ENCODE results near the gene PCNT.
A peak's percentile ranks its signal among the peaks of the same experiment; 100 is the strongest.

The PCNT gene

DNA sequence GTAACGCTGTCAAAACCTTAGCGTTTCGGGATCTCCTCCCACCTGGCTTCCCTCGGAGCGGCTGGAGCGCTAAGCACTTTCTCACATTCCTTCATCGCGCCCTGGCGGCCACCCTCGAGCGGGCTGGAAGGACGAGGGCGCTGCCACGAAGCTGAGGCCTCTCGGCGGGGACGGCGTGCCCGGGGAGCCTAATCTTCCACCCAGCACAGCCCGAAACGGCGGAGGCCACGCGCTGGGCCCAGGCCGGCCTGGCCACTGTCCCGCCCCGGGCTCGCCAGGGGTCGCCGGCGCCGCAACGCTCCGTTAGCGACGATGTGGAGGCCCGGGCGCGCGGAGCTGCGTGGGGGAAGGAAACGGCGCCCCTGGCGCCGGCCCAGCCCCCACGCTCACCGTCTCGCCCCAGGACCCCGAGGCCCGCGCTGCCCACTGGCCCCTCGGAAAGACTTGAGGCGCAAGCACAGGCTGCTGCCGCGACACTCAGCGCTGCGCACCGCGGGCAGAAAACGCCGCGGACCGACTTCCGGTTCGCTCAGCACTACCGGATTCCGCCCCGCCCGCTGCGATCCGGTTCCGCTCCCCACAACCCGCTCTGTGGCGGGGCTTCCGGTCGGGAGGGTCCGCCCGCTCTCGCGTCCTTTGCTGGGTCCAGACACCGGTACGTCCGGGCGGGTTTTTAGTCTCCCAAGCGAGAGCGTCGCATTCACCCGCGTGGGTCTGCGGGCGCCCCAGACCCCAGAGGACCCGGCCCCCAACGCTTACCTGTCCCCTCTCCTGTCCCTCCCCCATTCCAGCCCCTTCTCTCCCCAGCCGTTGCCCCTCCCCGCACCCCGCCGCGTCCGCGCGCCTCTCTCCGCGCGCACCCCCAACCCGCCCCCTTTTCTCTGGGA lies 38.0 kb upstream of the PCNT start, which contains the start of gene YBEY (continued):
- TF ChIP-seq, protein P1, sequence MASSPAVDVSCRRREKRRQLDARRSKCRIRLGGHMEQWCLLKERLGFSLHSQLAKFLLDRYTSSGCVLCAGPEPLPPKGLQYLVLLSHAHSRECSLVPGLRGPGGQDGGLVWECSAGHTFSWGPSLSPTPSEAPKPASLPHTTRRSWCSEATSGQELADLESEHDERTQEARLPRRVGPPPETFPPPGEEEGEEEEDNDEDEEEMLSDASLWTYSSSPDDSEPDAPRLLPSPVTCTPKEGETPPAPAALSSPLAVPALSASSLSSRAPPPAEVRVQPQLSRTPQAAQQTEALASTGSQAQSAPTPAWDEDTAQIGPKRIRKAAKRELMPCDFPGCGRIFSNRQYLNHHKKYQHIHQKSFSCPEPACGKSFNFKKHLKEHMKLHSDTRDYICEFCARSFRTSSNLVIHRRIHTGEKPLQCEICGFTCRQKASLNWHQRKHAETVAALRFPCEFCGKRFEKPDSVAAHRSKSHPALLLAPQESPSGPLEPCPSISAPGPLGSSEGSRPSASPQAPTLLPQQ (tag by site-specific recombination; IDR thresholded peaks at IDR 0.05) = peak; percentile 82
- TF ChIP-seq TRIM28 (IDR thresholded peaks at IDR 0.05; ENCODE audit: borderline replicate concordance, low read length) = 0 out of 2 replicates have a peak, but pooled peaks have one; percentile 45
- TF ChIP-seq ZEB2 (tag by site-specific recombination; IDR thresholded peaks at IDR 0.05) = peak; percentile 100
- TF ChIP-seq ZNF391 (tag by site-specific recombination; IDR thresholded peaks at IDR 0.05; ENCODE audit: borderline replicate concordance, low read depth) = peak; percentile 75; the same call in 1 of the 2 replicates
- no peak for TF ChIP-seq ZNF658 (tag by site-specific recombination; IDR thresholded peaks at IDR 0.05)
- TF ChIP-seq ZNF341 (tag by site-specific recombination; IDR thresholded peaks at IDR 0.05; ENCODE audit: low read depth) = peak; percentile 70
- no peak for TF ChIP-seq ZNF596 (tag by site-specific recombination; IDR thresholded peaks at IDR 0.05)
- TF ChIP-seq KLF16 (tag by site-specific recombination; IDR thresholded peaks at IDR 0.05) = peak; percentile 98
- no peak for TF ChIP-seq ZNF311 (tag by site-specific recombination; IDR thresholded peaks at IDR 0.05; ENCODE audit: borderline replicate concordance)
- peak; percentile 92; the same call in 1 of the 2 replicates for TF ChIP-seq ZNF610 (tag by site-specific recombination; IDR thresholded peaks at IDR 0.05; ENCODE audit: borderline replicate concordance)
- no peak for TF ChIP-seq ZNF140 (tag by site-specific recombination; IDR thresholded peaks at IDR 0.05)
- TF ChIP-seq ZNF324 (tag by site-specific recombination; IDR thresholded peaks at IDR 0.05) = peak; percentile 94
- TF ChIP-seq BCL11B (tag by site-specific recombination; IDR thresholded peaks at IDR 0.05; ENCODE audit: low read depth) = peak; percentile 71; the same call in 1 of the 2 replicates
- TF ChIP-seq, protein P2, sequence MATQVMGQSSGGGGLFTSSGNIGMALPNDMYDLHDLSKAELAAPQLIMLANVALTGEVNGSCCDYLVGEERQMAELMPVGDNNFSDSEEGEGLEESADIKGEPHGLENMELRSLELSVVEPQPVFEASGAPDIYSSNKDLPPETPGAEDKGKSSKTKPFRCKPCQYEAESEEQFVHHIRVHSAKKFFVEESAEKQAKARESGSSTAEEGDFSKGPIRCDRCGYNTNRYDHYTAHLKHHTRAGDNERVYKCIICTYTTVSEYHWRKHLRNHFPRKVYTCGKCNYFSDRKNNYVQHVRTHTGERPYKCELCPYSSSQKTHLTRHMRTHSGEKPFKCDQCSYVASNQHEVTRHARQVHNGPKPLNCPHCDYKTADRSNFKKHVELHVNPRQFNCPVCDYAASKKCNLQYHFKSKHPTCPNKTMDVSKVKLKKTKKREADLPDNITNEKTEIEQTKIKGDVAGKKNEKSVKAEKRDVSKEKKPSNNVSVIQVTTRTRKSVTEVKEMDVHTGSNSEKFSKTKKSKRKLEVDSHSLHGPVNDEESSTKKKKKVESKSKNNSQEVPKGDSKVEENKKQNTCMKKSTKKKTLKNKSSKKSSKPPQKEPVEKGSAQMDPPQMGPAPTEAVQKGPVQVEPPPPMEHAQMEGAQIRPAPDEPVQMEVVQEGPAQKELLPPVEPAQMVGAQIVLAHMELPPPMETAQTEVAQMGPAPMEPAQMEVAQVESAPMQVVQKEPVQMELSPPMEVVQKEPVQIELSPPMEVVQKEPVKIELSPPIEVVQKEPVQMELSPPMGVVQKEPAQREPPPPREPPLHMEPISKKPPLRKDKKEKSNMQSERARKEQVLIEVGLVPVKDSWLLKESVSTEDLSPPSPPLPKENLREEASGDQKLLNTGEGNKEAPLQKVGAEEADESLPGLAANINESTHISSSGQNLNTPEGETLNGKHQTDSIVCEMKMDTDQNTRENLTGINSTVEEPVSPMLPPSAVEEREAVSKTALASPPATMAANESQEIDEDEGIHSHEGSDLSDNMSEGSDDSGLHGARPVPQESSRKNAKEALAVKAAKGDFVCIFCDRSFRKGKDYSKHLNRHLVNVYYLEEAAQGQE (tag by site-specific recombination; IDR thresholded peaks at IDR 0.05) = peak; percentile 74
- TF ChIP-seq KLF7 (tag by site-specific recombination; IDR thresholded peaks at IDR 0.05; ENCODE audit: borderline replicate concordance) = peak; percentile 92
- peak; percentile 68; the same call in 1 of the 2 replicates for TF ChIP-seq ZFP69B (tag by site-specific recombination; IDR thresholded peaks at IDR 0.05)
- TF ChIP-seq ZBTB21 (tag by site-specific recombination; IDR thresholded peaks at IDR 0.05) = peak; percentile 60; the same call in 1 of the 2 replicates
- no peak for TF ChIP-seq ZNF560 (tag by site-specific recombination; IDR thresholded peaks at IDR 0.05; ENCODE audit: borderline replicate concordance)
- TF ChIP-seq ZNF121 (tag by site-specific recombination; IDR thresholded peaks at IDR 0.05) = peak; percentile 76
- peak; percentile 41; the same call in 1 of the 2 replicates for TF ChIP-seq ZNF221 (tag by site-specific recombination; IDR thresholded peaks at IDR 0.05; ENCODE audit: borderline replicate concordance)
- TF ChIP-seq ZNF404 (tag by site-specific recombination; IDR thresholded peaks at IDR 0.05) = no peak
- TF ChIP-seq ZNF561 (tag by site-specific recombination; IDR thresholded peaks at IDR 0.05; ENCODE audit: borderline replicate concordance) = peak; percentile 99
- peak; percentile 95 for TF ChIP-seq ZXDB (tag by site-specific recombination; IDR thresholded peaks at IDR 0.05)
- no peak for TF ChIP-seq ZNF416 (tag by site-specific recombination; IDR thresholded peaks at IDR 0.05)
- TF ChIP-seq ZNF624 (tag by site-specific recombination; IDR thresholded peaks at IDR 0.05) = no peak
- peak; percentile 40 for TF ChIP-seq ZNF24 (tag by site-specific recombination; IDR thresholded peaks at IDR 0.05)
- TF ChIP-seq ZNF23 (tag by site-specific recombination; IDR thresholded peaks at IDR 0.05; ENCODE audit: borderline replicate concordance) = no peak
- no peak; the same call in none of the 2 replicates for TF ChIP-seq WT1 (tag by site-specific recombination; IDR thresholded peaks at IDR 0.05)
- no peak for TF ChIP-seq ZNF202 (tag by site-specific recombination; IDR thresholded peaks at IDR 0.05; ENCODE audit: borderline replicate concordance)
- TF ChIP-seq KLF8 (tag by site-specific recombination; IDR thresholded peaks at IDR 0.05) = peak; percentile 95
- no peak for TF ChIP-seq ZNF174 (tag by site-specific recombination; IDR thresholded peaks at IDR 0.05)
- TF ChIP-seq GLI2 (tag by site-specific recombination; IDR thresholded peaks at IDR 0.05; ENCODE audit: borderline replicate concordance, low read depth) = no peak
- TF ChIP-seq, protein P3, sequence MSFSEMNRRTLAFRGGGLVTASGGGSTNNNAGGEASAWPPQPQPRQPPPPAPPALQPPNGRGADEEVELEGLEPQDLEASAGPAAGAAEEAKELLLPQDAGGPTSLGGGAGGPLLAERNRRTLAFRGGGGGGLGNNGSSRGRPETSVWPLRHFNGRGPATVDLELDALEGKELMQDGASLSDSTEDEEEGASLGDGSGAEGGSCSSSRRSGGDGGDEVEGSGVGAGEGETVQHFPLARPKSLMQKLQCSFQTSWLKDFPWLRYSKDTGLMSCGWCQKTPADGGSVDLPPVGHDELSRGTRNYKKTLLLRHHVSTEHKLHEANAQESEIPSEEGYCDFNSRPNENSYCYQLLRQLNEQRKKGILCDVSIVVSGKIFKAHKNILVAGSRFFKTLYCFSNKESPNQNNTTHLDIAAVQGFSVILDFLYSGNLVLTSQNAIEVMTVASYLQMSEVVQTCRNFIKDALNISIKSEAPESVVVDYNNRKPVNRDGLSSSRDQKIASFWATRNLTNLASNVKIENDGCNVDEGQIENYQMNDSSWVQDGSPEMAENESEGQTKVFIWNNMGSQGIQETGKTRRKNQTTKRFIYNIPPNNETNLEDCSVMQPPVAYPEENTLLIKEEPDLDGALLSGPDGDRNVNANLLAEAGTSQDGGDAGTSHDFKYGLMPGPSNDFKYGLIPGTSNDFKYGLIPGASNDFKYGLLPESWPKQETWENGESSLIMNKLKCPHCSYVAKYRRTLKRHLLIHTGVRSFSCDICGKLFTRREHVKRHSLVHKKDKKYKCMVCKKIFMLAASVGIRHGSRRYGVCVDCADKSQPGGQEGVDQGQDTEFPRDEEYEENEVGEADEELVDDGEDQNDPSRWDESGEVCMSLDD (tag by site-specific recombination; IDR thresholded peaks at IDR 0.05) = peak; percentile 96
- TF ChIP-seq ZNF530 (tag by site-specific recombination; IDR thresholded peaks at IDR 0.05; ENCODE audit: low read depth) = no peak

All from HEK293 (cell line).